ENCODE results near the gene CCDC30. TPM values are rescaled to one million over a fixed set of nuclear protein-coding genes. Genes with fewer than 3 reads are reported as not detected.
A peak's percentile ranks its signal among the peaks of the same experiment; 100 is the strongest.

The CCDC30 gene
- 3.3 and 4.1 TPM in 2 replicates for total RNA-seq
- long read RNA-seq, partial matches to known transcripts, result 0 of 9 reads
- long read RNA-seq, other reads (novel, unspliced or antisense), result 8 of 9 reads

DNA sequence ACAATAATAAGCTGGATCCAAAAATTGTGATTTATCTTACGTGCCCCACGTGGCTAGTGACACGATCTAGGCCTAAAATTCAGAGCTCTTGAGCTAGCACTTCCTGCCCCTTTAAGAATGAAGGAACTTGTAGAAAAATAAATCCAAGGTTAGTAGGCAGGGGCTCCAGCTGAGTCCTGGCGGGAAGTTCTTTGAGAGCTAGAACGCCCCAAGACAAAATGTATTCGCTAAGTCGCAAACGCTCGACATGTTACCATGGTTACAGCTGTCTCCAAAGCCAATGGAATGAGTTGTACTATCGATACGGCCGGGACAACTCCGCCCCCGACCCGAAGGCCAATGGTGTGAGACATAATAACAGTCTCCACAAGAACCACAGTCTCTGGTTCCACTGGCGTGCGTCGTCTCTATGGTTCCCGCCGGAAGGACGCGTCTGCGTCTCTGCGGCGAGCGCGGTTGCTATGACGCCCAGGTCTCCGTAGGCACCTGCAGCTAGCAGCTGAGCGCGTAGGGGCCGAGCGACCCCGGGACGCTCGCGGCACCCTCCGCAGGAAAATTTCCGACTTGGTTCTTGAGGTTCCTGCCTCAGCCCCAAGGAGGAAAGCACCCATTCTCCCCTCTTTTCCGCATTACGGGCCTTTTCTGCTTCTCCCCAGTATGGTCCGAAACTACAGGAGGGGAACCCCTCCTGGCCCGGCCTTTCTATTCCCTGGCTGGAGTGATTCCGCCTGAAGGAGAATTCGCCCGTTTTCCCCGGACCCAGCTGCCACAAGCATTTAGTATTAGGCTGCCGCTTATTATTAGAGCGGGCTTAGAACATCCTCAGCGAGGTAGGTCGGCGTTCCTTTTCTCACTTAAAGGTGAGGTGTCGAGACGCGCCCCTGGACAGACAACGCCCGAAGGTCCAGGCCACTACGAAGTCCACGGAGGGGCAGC lies at the start of gene CCDC30:
Gene CCDC30 (plus strand): TSS at position 459 of the 936 bp plus-strand sequence. CDS start 17,266 bp downstream, outside the sequence.
- H3K4me3 Mint-ChIP-seq (ENCODE audit: unreplicated experiment), result peak within 1 kb of the TSS; percentile 90
- no peak for TF ChIP-seq CTCF (IDR thresholded peaks at IDR 0.05)
- peaks cover 12% of the 10 kb centered on the region for H3K36me3 Mint-ChIP-seq (ENCODE audit: unreplicated experiment)
- no peaks in the 10 kb centered on the region for H3K9me3 Mint-ChIP-seq (ENCODE audit: unreplicated experiment)
- H3K27ac Mint-ChIP-seq (ENCODE audit: unreplicated experiment), result peak within 1 kb of the TSS; percentile 89
- peaks cover 5% of the 10 kb centered on the region for H3K27me3 Mint-ChIP-seq (ENCODE audit: unreplicated experiment)
- peak; percentile 97 for DNase-seq (ENCODE audit: extremely low spot score, unreplicated experiment)
- peaks cover 26% of the 10 kb centered on the region for H3K4me1 Mint-ChIP-seq (ENCODE audit: unreplicated experiment)

GRCh38 chr1:42414551-42415496 lies 48.3 kb upstream of the CCDC30 start:
- no peaks in the 10 kb centered on the region for H3K4me1 Mint-ChIP-seq (ENCODE audit: unreplicated experiment)
- peaks cover 5% of the 10 kb centered on the region for H3K27me3 Mint-ChIP-seq (ENCODE audit: unreplicated experiment)
- no peak for TF ChIP-seq CTCF (IDR thresholded peaks at IDR 0.05)
- H3K27ac Mint-ChIP-seq (ENCODE audit: unreplicated experiment), result no peak overlapping the region
- DNase-seq (ENCODE audit: extremely low spot score, unreplicated experiment), result no peak
- H3K9me3 Mint-ChIP-seq (ENCODE audit: unreplicated experiment), result no peaks in the 10 kb centered on the region
- no peak overlapping the region for H3K4me3 Mint-ChIP-seq (ENCODE audit: unreplicated experiment)
- no peaks in the 10 kb centered on the region for H3K36me3 Mint-ChIP-seq (ENCODE audit: unreplicated experiment)

DNA sequence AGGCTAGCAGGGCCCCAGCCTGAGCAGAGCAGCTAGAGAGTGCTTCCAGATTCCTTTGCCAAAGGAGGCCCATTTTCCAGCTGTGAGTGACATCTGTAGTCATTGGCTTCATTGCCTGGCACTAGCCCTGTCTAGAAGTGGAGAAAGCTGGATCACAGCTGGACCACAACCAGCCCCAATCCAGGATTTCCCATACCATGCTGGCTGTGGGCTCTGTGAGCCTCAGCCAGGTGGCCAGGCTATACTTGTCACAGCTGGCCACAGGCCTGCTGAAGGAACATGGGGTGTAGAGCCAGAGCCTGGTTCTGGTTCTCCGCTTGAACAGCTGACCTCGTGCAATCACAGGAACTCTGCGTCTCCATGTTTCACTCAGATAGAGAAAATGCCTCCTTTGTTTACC lies 45.9 kb upstream of the CCDC30 start:
- H3K9me3 Mint-ChIP-seq (ENCODE audit: unreplicated experiment), result no peaks in the 10 kb centered on the region
- no peak overlapping the region for H3K4me3 Mint-ChIP-seq (ENCODE audit: unreplicated experiment)
- H3K27me3 Mint-ChIP-seq (ENCODE audit: unreplicated experiment), result peaks cover 18% of the 10 kb centered on the region
- H3K27ac Mint-ChIP-seq (ENCODE audit: unreplicated experiment), result no peak overlapping the region
- DNase-seq (ENCODE audit: extremely low spot score, unreplicated experiment), result no peak
- H3K36me3 Mint-ChIP-seq (ENCODE audit: unreplicated experiment), result no peaks in the 10 kb centered on the region
- no peaks in the 10 kb centered on the region for H3K4me1 Mint-ChIP-seq (ENCODE audit: unreplicated experiment)
- no peak for TF ChIP-seq CTCF (IDR thresholded peaks at IDR 0.05)

GRCh38 chr1:42418516-42418915 lies 44.6 kb upstream of the CCDC30 start:
- no peak for TF ChIP-seq CTCF (IDR thresholded peaks at IDR 0.05)
- no peak for DNase-seq (ENCODE audit: extremely low spot score, unreplicated experiment)
- no peak overlapping the region for H3K4me3 Mint-ChIP-seq (ENCODE audit: unreplicated experiment)

More at GRCh38 chr1:42418516-42418915, 44.6 kb upstream of the CCDC30 start:
- Mint-ChIP-seq H3K27ac (ENCODE audit: unreplicated experiment) (no peak overlapping the region), H3K27me3 (ENCODE audit: unreplicated experiment) (peaks cover 21% of the 10 kb centered on the region), H3K9me3 (ENCODE audit: unreplicated experiment) (no peaks in the 10 kb centered on the region), H3K4me1 (ENCODE audit: unreplicated experiment) (no peaks in the 10 kb centered on the region), H3K36me3 (ENCODE audit: unreplicated experiment) (no peaks in the 10 kb centered on the region)

Data from osteocyte (in vitro differentiated cells).